Thymus (tissue), 11 donors: ENCODE results near the gene SLC2A1. TPM values are rescaled to one million over a fixed set of nuclear protein-coding genes. Genes with fewer than 3 reads are reported as not detected.
A peak's percentile ranks its signal among the peaks of the same experiment; 100 is the strongest.

Source experiments
- DNase-seq, 9 donors: peaks; one replicate each; pipeline ENCODE4 v3.0.0-alpha.2; 2013; ENCODE audit warnings: low spot score in 9 of 9, low read depth in 6 of 9, missing footprints in 1 of 9
- H3K27ac ChIP-seq, 2 donors: one replicate each; pipeline ENCODE4 v1.5.1; 2013; ENCODE audit warnings: control low read depth in 1 of 2, low read depth in 1 of 2, low read length in 1 of 2, mild to moderate bottlenecking in 1 of 2, moderate library complexity in 1 of 2
- H3K27me3 ChIP-seq, 2 donors: one replicate each; pipeline ENCODE4 v1.5.1; 2013; ENCODE audit warnings: low read length in 1 of 2; ENCODE audit not compliant: control insufficient read depth in 2 of 2, insufficient read depth in 1 of 2
- H3K36me3 ChIP-seq, 2 donors: one replicate each; pipeline ENCODE4 v1.5.1; 2013; ENCODE audit warnings: low read length in 1 of 2, mild to moderate bottlenecking in 1 of 2, moderate library complexity in 1 of 2; ENCODE audit not compliant: control insufficient read depth in 2 of 2, insufficient read depth in 2 of 2
- H3K4me1 ChIP-seq, 2 donors: one replicate each; pipeline ENCODE4 v1.5.1; 2013; ENCODE audit warnings: low read length in 2 of 2; ENCODE audit not compliant: control insufficient read depth in 2 of 2, insufficient read depth in 2 of 2
- H3K4me3 ChIP-seq, 2 donors: one replicate each; pipeline ENCODE4 v1.5.1; 2013; ENCODE audit warnings: low read length in 2 of 2, control low read depth in 1 of 2, mild to moderate bottlenecking in 1 of 2
- H3K9me3 ChIP-seq, 2 donors: one replicate each; pipeline ENCODE4 v1.5.1; 2013; ENCODE audit warnings: low read length in 1 of 2, mild to moderate bottlenecking in 1 of 2; ENCODE audit not compliant: control insufficient read depth in 2 of 2, insufficient read depth in 1 of 2
- WGBS: extraction: QIAGEN DNeasy Blood & Tissue Kit; methylation state at CpG from one replicate; pipeline ENCODE4 v1.1.7; 2013; 5-methylcytosine and 5-hydroxymethylcytosine counted together
- polyA plus RNA-seq: library from polyadenylated mRNA; stranded (reverse); fragments of 200-250 nt; gene quantifications from one replicate; pipeline ENCODE4 v1.2.3, GENCODE V29; 2013
- total RNA-seq: library from RNA; stranded (reverse); fragments of 120-200 nt; gene quantifications from one replicate; pipeline ENCODE4 v1.2.4, GENCODE V29; 2013
- donor health status: healthy.

The SLC2A1 gene
- total and polyA plus RNA-seq, 2 donors = 15.9 to 23.7 TPM

DNA sequence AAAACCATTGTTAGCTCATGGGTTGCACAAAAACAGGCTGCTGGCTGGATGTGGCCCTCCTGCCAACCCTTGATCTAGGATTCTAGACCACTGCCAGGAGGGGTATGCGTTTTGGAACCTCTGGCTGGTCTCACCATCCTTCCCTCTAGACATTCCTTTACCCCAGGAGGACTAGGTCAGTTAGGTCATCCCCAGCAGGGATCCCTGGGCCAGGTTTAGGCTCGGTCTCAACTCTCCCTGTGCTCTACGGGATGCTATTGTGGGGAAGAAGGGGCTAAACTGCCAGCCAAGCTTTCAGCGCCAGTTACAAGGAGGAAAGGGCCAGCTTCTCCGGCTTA, 22.7 kb downstream of the SLC2A1 start:
- Histone ChIP-seq H3K4me3 (no peak overlapping the region), H3K4me1 (peaks cover 25 to 70% of the 10 kb centered on the region in 2 donors), H3K36me3 (peaks cover 46 to 49% of the 10 kb centered on the region in 2 donors), H3K27me3 (no peaks in the 10 kb centered on the region), H3K9me3 (no peaks in the 10 kb centered on the region), H3K27ac (peak overlapping the region in 1 of 2 donors; percentile 64)
- DNase-seq = no peak
- WGBS = 98% methylated on average over 5 of the region's 5 CpGs

- 71% methylated on average over 8 of the region's 8 CpGs for WGBS
- DNase-seq = no peak
These were observed 23.3 kb downstream of the SLC2A1 start for GRCh38 chr1:42935313-42935895.

GRCh38 chr1:42934541-42935312, 23.9 kb downstream of the SLC2A1 start:
- no peak for DNase-seq

More at GRCh38 chr1:42935313-42935895, 23.3 kb downstream of the SLC2A1 start:
- no peaks in the 10 kb centered on the region for H3K9me3 ChIP-seq
- H3K36me3 ChIP-seq = peaks cover 51% of the 10 kb centered on the region in 2 donors
- no peak overlapping the region for H3K4me3 ChIP-seq
- H3K27ac ChIP-seq = peak overlapping the region in 1 of 2 donors; percentile 8
- H3K4me1 ChIP-seq = peaks cover 25 to 70% of the 10 kb centered on the region in 2 donors
- no peaks in the 10 kb centered on the region for H3K27me3 ChIP-seq

GRCh38 chr1:42933610-42934491, 24.8 kb downstream of the SLC2A1 start:
- H3K27me3 ChIP-seq = no peaks in the 10 kb centered on the region
- peaks cover 25 to 76% of the 10 kb centered on the region in 2 donors for H3K4me1 ChIP-seq
- WGBS = 94% methylated on average over 9 of the region's 9 CpGs
- no peak overlapping the region for H3K27ac ChIP-seq
- H3K4me3 ChIP-seq = no peak overlapping the region
- peaks cover 56 to 60% of the 10 kb centered on the region in 2 donors for H3K36me3 ChIP-seq
- H3K9me3 ChIP-seq = no peaks in the 10 kb centered on the region
- DNase-seq = no peak

More at GRCh38 chr1:42934541-42935312, 23.9 kb downstream of the SLC2A1 start:
- Histone ChIP-seq H3K4me3 (no peak overlapping the region), H3K36me3 (peaks cover 55 to 56% of the 10 kb centered on the region in 2 donors), H3K27me3 (no peaks in the 10 kb centered on the region), H3K27ac (no peak overlapping the region), H3K9me3 (no peaks in the 10 kb centered on the region), H3K4me1 (peaks cover 25 to 76% of the 10 kb centered on the region in 2 donors)
- 89% methylated on average over 20 of the region's 20 CpGs for WGBS

DNA sequence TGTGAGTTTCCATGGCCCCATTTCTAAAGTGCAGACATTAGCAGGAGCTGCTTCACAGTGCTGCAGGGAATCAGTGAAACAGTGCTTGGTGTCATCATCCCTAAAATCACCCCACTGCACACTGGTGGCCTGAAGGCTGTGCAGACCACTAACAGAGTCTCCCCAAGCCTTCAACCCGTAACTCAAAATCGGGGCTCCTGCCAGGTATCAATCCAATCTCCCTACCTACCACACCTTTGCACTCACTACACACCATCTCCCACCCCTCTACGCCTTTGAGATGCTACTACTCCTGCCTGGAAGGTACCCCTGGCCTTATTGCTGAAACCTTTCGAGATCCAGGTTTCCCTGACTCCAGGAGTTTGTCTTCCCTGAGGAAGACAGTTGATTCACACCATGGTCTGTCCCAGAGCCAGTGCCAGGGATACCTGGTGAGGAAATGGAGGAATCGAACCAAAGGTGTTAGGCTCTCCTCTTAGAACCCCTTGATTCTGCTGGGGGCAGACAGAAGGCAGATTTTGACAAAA, 25.5 kb downstream of the SLC2A1 start:
- Histone ChIP-seq H3K27ac (peak overlapping the region; percentile 97 to 99), H3K4me3 (no peak overlapping the region), H3K4me1 (peaks cover 25 to 76% of the 10 kb centered on the region in 2 donors), H3K9me3 (no peaks in the 10 kb centered on the region), H3K36me3 (peaks cover 56 to 60% of the 10 kb centered on the region in 2 donors), H3K27me3 (no peaks in the 10 kb centered on the region)
- 98% methylated on average over 5 of the region's 5 CpGs for WGBS
- no peak for DNase-seq

DNA sequence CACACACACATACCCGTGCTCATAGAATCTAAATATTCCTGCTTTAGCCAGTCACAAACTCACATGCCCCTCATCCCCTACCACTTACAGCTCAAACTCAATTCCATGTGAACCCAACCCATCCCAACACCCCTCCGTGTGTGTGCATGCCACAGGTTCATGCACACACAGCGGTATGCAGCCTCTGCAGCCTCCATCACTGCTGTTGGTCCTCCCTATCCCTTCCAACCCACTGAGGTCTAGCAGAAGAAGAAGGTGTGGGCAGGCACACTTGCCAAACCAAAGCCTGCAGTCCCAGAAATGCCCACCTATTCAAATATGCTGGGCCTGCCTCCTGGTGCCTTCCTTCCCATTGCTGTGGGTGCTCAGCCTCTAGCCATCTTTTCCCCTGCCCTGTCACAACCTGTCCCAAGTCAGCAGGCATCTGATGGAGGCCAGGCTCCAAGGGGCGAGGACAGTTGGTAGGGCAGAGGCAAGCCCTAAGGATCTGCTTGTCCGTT, 26.2 kb downstream of the SLC2A1 start:
- Histone ChIP-seq H3K4me3 (no peak overlapping the region), H3K27ac (peak overlapping the region; percentile 97 to 99), H3K4me1 (peaks cover 25 to 71% of the 10 kb centered on the region in 2 donors), H3K36me3 (peaks cover 57 to 60% of the 10 kb centered on the region in 2 donors), H3K9me3 (peaks cover 0 to under 1% of the 10 kb centered on the region in 2 donors), H3K27me3 (no peaks in the 10 kb centered on the region)
- 72% methylated on average over 5 of the region's 5 CpGs for WGBS
- DNase-seq = no peak

DNA sequence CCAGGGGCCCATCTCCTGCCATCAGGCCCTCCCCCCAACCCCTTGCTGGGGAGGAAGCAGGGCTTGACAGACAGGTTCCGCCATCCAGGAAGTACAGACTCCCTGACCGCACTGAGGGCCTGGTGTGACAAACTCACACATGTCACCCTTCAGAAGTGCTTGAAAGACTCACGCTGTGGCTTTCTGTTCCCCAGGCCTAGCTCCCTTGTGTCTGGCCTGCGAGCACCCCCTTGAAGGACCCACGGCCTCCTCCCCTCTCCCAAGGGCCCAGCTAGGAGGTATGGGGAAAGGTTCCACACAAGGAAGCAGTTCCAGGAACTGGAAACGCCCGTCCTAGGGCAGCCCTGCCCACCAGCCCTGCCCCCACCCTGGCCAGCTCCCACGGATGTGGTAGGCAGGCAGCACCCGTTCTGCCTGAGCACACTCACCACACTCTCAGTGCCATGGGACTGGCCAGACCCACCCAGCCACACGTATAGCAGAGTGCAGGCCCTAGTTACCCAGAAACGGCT, 26.7 kb downstream of the SLC2A1 start:
- Histone ChIP-seq H3K4me3 (peak overlapping the region; percentile 8 to 17), H3K4me1 (peaks cover 25 to 68% of the 10 kb centered on the region in 2 donors), H3K9me3 (peaks cover 0 to 1% of the 10 kb centered on the region in 2 donors), H3K36me3 (peaks cover 57 to 60% of the 10 kb centered on the region in 2 donors), H3K27me3 (no peaks in the 10 kb centered on the region), H3K27ac (peak overlapping the region; percentile 97 to 99)
- 6% methylated on average over 11 of the region's 11 CpGs for WGBS
- peak in 6 of 9 donors; percentile 56 to 91 (median 73) for DNase-seq

GRCh38 chr1:42931108-42931539, 27.5 kb downstream of the SLC2A1 start:
- H3K36me3 ChIP-seq = peaks cover 63 to 66% of the 10 kb centered on the region in 2 donors
- H3K4me1 ChIP-seq = peaks cover 22 to 60% of the 10 kb centered on the region in 2 donors
- no peaks in the 10 kb centered on the region for H3K27me3 ChIP-seq
- DNase-seq = peak in 4 of 9 donors; percentile 27 to 80 (median 62)
- H3K4me3 ChIP-seq = no peak overlapping the region
- H3K27ac ChIP-seq = peak overlapping the region; percentile 97 to 99
- WGBS = 38% methylated on average over 7 of the region's 7 CpGs
- peaks cover 0 to 1% of the 10 kb centered on the region in 2 donors for H3K9me3 ChIP-seq
